ENCODE data around the gene CFAP54.

DNA sequence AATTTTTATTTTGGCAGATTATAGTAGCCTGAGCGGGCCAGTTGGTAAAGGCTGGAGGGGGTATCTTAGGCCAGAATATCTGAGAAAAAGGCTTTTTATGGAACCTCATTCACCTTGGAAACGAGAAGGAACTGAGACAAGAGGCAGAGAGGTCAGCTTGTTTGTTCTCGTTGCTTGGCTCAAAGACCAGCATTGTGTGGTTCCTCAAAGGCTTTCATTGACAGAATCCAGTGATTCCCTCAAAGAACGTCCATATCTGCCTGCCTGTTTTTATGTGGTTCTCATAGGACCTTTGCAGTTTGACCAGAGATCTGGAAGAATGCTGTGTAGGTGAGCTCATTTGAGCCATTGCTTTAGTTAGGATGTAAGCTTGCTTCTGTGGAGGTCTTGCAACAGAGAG, 117.3 kb downstream of the CFAP54 start:
- no peak for TF ChIP-seq POLR2A (IDR thresholded peaks at IDR 0.05)
- TF ChIP-seq, protein P1, sequence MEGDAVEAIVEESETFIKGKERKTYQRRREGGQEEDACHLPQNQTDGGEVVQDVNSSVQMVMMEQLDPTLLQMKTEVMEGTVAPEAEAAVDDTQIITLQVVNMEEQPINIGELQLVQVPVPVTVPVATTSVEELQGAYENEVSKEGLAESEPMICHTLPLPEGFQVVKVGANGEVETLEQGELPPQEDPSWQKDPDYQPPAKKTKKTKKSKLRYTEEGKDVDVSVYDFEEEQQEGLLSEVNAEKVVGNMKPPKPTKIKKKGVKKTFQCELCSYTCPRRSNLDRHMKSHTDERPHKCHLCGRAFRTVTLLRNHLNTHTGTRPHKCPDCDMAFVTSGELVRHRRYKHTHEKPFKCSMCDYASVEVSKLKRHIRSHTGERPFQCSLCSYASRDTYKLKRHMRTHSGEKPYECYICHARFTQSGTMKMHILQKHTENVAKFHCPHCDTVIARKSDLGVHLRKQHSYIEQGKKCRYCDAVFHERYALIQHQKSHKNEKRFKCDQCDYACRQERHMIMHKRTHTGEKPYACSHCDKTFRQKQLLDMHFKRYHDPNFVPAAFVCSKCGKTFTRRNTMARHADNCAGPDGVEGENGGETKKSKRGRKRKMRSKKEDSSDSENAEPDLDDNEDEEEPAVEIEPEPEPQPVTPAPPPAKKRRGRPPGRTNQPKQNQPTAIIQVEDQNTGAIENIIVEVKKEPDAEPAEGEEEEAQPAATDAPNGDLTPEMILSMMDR (IDR thresholded peaks at IDR 0.05): no peak
